T-helper 1 cell (primary cell): ENCODE measurements around the gene DRAM2.
"Not testable (repeated sequence)": the region's sequence is repeated elsewhere in the genome, so short reads cannot be mapped to it uniquely, and the experiment has no call there.

ENCODE experiments used
- DNase-seq, 5 donors: peaks; one replicate each; pipeline ENCODE4 v3.0.0-alpha.2; 2012 to 2020

Gene DRAM2

DNA sequence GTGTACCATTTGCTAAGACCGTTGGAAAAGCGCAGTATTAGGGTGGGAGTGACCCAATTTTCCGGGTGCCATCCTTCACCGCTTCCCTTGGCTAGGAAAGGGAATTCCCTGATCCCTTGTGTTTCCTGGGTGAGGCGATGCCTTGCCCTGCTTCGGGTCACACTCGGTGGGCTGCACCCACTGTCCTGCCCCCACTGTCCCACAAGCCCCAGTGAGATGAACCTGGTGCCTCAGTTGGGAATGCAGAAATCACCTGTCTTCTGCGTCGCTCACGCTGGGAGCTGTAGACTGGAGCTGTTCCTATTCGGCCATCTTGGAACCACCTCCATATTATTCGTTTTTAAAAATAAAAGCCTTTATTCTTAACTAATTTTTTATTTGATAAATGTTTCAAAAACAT, 60.6 kb downstream of the DRAM2 start:
- not testable (repeated sequence) for DNase-seq

GRCh38 chr1:111077312-111077711, 62.6 kb downstream of the DRAM2 start:
- not testable (repeated sequence) for DNase-seq
